ENCODE measurements around the gene ARFGAP1. TPM values are rescaled to one million over a fixed set of nuclear protein-coding genes. Genes with fewer than 3 reads are reported as not detected.

ARFGAP1 gene
- total RNA-seq, 1 donor from 2014 or later = 47.1 TPM

DNA sequence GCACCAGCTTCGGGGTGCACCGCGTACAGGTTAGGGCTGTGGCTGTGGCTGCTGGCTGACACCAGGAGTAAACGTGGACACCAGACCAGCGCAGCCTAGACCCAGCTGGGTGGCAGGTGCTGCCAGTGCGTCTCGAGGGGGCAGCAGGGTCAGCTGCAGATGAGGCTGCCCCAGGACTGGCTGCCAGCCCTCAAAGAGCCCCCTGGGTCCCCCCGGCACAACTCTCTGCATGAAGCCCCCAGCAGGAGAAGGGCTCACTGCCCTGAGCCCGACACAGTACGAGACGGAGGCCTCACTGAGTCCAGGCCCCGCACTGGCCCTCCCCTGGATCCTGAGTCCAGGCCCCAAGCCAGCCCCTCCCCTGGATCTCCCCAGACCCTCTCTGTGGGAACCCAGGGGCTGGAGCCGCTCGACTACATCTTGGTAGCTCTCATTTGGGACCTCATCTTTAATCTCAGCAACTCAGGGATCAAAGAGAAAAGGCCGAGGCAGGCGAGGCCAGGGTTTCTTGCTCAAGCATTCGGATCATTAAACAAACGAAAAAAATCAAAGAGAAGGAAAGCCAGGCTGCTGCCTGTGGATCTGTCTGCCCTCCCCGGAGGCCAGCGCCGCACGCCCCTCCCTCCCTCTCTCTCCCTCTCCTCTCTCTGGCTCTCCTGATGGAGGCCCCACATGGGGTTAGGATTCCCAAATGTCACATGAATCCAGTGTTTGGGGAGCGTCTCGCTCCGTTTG, 11.4 kb upstream of the ARFGAP1 start:
- peak; percentile 68 for DNase-seq

DNA sequence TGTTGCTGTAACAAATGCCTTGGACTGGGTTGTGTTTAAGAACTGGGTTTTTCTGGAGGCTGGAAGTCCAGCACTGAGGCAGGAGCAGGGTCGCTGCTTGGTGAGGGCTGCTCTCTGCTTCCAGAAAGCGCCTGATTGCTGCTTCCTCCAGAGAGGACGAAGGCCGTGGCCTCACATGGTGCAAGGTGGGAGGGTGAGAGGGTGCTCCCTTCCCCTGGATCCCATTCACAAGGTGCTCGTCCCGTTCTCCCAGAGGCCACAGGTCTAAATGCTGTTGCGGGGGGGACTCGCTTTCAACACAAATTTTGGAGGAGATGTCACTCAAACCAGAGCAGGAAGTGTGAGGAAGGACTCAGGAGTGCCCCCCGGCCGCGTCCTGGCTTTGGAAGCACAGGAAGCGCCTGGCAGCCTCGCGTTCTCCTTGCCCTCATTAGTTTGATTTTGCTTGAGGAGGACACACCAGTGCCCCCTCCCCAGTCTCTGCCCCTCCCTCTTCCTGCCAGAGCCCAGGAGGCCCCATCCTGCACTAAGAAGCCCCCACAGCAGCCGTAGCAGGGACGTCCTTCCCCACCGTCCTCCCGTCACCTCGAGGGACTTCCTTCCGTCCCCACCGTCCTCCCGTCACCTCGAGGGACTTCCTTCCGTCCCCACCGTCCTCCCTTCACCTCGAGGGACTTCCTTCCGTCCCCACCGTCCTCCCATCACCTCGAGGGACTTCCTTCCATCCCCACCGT, 10.7 kb upstream of the ARFGAP1 start:
- DNase-seq = no peak

DNA sequence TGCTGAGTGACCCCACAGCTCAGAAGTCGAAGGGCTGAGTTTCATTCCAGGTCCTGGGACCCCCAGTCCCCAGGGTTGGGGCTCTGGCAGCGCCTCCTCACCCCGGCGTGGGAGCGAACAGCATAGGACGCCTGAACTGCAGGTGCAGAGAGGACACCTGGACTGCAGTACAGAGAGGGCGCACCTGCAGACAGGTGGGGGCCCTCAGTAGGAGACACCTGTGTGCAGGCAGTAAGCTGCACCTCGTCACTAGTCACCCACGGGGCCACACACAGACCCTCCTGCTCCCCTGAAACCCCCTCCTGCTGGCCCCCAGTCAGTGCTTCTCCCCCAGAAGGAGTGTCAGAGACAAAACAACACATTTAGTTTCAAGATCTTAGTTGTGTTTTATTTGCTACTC, 9.8 kb upstream of the ARFGAP1 start:
- DNase-seq = no peak

DNA sequence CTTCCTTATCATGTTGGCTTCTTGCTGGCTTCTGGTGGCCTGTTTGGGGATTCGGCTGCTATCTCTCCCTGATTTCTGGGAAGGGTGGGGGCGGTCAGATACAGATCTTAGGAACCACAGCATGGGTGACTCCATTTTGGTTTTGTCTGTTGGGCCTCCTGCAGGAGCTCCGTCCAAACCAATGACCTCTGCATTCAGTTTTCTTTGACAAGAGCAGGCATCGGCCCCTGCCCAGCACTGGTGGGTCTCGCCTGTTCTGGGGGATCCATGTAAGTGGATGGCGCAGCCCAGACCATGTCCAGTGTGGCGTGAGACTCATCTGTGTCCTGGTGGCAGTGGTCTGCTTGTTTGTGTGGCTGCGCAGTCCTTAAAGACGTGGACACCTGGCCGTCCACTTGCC, 8.6 kb upstream of the ARFGAP1 start:
- DNase-seq = no peak

DNA sequence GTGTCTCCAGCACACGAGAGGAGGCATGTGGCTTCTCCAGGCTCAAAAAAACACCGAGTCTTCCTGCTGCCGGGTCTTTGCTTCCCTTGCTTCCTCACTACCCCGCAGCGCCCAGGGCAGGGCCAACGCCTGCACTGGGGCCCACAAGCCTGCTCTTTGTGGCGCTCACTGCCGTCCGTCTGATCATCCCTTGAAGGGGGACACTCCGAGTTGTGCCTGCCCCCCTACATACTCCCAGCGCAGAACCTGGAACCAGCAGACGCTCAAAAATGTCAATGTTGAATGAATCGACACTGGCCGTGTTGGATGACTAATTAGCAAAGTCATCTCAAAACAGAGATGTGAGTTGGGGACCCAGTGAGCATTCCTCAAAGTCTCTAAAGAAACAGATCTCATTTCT, 8.1 kb upstream of the ARFGAP1 start:
- peak; percentile 76 for DNase-seq

DNA sequence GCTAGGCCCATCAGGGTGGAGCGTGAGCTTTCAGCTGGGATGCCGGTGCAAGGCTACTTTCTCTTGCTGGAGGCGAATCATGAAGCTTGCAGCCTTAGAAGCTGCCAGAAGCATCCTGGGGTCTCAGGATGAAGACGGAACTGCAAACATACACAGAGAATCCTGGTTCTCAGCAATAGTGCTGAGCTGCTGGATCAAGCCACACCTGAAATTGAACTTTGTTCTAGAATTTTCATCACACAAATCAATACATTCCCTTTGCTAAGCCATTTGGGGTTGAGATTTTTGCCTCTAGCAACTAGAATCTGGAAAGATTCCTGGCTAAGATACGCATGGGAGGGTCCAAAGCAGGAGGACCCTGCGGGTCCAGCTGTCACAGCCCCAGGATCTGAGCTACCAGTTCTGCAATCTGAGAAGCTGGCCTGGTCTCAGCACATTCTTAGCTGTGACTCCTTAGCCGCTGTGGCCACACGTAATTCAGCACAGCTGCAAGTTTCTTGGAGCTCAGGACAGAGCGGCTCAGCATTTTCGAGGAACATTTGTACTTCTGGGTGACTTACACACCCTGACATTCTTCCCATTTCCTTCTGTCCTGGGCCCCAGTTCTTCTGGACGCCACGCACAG, 6.6 kb upstream of the ARFGAP1 start:
- DNase-seq = peak; percentile 95

DNA sequence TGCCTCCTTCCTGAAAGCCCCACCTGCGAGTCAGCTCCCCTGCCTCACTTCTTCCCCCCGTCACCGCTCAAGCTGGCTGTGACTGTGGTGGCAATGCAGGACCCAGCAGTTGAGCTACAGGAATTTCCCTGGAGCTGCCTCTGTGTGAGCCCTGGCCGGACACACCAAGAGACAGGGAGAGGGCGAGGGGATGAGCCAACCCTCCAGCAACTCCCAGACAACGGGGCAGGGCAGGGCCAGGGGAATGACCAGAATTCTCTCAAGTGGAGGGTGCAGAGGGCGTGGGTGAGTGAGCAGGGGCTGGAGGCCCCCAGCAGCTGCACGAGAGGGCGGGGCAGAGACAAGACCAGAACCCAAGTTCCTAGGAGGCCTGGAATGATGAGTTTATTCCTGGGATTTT, 4.9 kb upstream of the ARFGAP1 start:
- peak; percentile 76 for DNase-seq

DNA sequence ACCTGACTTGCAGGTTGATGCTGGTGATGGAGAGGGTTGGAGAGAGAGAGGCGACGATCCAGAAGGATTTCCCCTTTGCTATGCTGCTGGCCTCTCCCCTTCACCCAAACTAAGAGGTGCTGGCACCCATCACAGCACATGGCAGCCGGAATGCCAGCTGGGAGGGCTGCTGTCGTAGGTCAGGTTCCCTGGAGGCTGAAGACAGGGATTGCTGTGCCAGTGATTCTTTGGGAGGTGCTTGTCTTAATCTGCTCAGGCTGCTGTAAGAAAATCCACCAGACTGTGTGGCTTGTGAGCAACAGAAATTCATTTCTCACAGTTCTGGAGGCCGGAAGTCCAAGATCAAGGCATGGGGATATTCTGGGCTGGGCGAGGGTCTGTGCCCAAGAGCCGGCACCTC, 4.4 kb upstream of the ARFGAP1 start:
- DNase-seq = no peak

DNA sequence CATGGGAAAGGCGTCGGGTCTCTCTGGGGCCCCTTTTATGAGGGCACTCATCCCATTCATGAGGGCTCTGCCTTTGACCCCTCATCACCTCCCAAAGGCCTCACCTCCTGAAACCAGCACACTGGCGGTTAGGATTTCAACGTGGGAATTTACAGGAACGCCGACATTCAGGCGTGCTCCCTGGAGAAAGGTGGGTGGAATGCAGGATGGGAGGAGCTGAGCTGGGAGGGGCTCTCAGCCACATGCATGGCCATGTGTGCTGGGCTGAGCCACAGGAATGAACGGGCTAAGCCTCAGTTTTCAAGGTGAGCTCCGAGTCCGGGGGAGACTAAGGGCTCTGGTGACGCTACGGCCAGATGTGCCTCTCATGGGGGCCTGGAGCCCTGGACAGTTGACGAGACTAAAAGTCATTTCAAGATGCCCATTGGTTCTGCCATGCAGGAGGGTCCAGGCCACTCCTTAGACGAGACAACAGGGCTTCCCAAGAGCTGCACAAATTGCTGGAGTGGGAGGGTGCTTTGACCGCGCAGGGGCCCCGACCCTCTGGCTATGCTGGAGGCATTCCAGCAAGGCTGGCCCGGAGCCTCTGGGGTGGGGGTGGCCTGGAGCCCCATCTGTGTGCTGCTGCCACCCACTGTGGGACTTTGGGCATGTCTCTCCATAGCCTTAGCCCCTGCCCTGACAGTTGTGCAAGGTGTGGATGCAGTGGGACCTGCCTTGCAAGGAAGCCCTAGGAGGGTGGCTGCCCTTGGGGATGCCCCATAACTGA, 3.8 kb upstream of the ARFGAP1 start:
- no peak for DNase-seq

DNA sequence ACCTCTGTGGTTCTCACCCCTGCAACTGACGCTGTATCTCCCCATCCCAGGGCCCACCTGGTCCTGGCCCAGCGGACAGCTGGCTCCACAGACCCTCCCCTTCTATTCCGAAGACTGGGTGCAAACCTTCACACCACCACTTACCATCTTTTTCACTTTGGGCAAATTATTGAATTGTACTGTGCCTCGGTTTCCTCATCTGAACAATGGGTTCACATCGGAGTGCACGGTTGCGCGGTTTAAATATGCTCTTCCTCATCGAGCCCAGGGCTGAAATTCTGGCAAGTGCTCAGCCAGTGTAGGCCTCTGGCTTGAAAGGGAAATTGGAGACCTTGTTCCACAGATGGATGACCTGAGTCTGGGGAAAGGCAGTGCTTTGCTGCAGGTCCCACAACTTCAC, 2.9 kb upstream of the ARFGAP1 start:
- DNase-seq = no peak

DNA sequence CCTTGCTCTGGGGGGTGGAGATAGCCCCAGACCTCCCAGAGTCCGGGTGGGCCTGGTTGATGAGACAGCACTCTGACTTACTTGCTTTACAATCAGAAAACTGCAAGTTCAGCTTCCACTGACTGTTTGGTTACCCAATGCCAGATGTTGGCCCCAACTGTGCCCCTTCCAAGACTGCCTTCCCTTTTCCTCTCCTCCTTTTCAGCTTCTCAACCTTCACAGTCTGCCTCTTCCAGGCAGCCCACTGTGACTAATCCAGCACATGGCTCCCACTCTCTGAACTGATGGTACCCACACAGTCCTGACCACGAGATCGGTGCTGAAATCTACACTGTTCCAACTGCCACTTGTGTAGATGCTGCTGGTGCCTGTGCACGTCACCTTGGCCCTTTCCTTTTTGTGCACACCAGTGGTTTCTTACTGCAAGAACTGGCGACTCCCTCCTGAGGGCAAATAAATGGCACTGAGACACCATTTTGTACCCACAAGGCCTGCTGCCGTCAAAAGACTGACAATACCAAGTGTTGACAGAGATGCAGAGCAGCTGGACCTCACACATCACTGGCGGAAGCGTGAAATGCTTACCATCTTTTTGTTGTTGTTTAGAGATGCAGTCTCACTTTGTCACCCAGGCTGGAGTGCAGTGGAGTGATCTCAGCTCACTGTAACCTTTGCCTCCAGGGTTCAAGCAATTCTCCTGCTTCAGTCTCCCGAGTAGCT, 1.8 kb upstream of the ARFGAP1 start:
- DNase-seq = no peak

DNA sequence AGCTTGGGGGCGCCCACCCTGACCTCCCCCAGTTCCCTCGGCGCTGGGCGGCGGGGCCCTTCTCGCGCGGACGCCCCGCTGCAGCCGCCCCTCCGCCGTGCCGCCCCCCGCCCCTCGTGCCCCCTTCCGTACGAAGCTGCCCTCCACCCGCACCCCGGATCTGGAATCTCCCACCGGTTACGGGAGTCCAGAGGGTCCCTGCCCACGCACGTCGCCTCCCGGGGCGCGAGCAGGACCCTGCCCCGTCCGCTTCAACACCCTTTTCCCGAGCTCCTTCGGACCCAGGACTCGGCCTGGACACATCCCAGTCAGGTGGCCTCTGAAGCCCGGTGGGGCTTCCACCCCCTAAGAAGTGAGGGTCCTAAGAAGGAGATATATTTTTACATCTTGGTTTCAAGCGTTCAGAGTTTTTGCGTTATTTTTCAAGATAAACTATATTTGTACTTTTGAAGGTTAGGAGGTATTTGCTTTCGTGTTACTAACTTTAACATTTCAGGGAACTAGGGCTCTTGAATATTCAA, 506 bp downstream of the ARFGAP1 start:
- DNase-seq = no peak

DNA sequence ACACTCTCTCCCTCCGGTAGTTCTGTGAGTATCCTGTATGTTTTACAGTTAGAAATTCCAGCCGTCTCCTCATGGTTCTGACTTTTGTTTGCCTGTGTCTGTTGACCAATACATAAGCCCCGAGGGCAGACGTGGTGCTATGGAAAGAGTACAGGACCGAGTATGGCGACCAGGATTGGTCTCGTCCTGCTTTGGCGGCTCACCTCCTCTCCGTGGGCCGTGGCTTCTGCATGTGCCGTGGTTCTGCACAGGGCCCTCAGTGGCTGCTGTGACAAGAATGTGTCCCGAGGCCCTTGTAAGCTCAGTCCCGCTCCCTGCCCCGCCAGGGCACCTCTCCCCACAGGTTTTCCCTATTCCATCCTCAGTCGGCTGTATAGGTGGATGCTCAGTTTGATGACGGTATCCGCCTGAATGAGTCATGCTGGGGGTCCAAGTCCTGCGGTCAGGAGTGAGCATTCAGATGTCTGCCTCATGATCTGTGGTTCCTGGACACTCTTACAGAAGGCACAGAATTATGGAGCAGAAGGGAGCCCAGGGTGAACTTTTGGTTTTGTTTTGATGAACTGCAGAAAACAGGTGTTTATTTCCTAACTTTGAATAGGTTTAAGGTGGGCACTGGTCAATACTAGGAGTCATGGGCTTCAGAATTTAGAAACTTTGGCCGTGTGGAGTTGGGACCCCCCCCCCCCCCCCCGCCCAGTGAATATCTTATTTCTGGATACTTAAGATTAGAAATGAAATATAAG, 1.2 kb downstream of the ARFGAP1 start:
- no peak for DNase-seq

DNA sequence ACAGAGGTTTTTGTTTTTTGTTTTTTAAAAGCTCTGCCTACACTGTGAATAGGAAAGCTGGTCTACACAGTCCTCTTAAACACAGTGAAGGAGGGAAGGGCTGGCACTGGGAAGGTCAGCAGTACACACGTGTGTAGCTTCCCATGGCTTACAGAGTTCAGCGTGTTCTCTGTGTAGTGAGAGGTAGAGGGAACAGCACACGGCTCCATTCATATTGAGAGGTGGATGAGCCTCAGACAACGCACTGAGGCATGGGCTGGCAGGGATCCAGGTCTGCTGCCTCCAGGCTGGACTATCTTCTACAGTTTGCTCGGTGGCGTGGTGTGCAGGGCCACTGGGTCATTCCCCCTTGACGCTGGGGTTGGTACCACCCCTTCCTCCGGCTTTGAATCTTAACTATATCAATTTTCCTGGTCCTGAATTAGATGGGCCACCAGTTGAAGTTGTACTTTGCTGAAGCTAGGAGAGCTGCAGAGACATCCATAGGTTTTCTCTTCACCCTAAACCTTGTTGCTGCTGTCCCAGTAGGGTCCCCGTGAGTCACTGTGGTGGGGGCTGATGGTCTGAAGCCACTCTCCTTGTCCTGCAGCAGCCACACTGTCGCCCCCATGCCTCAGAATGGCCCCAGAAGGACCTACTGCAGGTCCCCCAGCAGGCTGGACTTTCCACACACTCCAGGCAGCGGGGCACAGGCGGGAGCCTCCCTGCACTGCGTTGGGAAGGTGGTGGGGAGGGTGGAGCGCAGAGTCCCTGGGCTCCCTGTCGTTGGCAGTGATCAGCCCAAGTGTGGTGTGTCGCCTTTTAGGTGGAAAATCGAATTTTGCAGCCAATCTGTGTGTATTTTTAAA, 2.0 kb downstream of the ARFGAP1 start:
- no peak for DNase-seq

DNA sequence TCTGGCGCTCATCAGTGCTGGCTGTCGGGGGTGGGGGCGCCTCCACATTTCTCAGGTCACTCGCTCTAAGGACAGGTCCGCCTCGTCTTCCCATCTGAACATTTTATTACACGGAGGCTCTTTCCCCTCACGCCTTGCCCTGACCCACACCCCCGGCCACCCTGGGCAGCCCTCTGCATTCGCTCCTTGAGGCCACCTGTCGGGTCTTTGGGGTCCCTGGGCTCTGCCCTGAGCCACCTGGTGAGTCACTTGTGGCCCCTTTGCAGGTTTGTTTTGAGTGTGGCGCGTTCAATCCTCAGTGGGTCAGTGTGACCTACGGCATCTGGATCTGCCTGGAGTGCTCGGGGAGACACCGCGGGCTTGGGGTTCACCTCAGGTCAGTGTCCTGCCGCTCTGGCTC, 3.2 kb downstream of the ARFGAP1 start:
- no peak for DNase-seq

DNA sequence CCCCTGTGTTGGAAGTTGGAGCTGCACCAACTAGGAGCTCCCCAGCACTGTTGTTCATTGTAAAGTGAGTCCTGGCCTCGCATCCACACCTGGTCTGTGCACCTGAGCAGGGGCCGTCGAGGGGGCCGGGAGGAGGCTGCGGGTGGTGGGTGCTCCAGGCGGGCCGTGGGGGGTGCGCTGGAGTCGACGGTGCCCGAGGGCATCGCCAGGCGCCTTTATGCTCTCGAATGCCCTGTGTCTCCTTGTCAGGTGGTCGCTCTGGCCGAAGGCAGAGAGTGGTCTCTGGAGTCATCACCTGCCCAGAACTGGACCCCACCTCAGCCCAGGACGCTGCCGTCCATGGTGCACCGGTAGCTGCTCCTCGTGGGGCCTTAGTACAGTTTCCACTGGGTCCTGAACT, 4.3 kb downstream of the ARFGAP1 start:
- no peak for DNase-seq

DNA sequence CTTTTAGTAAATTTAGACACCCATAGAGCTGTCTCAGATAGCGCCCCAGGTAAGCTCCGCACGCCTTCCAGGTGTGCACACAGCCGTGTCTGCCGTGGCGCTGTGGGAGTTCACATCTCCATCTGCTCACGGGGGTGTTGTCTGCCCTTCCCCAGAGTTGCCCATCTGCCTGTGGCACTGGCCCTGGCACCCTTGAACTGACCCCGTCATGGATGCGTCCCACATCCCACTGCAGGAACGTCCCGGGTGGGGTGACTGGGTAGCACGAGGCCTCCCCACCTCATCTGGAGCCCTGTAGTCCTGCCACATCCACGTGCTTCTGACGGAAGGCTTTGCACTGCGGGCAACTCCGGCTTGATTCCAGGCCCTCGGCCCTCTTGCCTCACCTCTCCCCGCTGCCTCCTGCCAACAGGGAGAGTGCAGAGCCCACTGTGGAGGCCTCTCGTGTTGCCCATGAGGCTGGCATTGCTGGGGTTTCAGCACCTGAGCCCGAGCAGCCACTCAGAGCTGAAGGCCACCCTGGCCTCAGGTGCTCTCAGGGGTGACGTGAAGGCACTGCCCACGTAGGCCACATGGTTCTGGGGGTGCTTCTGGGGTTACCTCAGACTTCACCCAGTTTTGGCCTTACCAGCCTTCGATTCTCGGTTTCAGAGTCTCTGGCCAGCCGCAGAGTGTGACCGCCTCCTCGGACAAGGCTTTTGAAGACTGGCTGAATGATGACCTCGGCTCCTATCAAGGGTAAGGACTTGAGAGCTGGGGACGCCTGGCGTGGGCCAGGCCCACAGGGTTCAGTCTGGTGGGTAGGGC, 5.1 kb downstream of the ARFGAP1 start:
- no peak for DNase-seq

DNA sequence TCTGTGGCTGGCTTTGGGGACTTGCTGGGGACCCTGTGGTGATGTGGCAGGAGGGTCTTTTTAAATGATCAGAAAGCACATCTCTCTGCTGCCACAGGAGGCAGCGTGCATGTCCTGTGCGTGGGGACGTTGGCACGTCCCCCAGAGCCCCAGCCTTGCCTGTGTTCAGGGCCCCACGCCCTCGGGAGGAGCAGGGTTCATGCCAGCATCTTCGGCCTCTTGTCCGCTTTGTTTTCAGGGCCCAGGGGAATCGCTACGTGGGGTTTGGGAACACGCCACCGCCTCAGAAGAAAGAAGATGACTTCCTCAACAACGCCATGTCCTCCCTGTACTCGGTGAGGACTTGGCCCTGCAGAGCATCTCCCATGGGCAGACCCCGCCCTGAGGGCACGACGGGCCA, 6.0 kb downstream of the ARFGAP1 start:
- no peak for DNase-seq

DNA sequence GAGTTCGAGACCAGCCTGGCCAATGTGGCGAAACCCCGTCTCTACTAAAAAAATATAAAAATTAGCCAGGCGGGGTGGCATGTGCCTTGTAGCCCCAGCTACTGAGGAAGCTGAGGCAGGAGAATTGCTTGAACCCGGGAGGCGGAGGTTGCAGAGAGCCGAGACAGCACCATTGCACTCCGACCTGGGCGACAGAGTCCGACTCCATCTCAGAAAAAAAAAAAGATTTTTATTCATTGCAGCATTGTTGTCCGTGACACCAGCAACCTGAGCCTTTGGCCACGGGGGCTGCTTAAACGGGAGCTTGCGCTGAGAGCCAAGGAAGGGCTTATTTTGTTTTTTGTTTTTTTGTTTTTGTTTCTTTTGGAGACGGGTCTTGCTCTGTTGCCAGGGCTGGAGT, 7.3 kb downstream of the ARFGAP1 start:
- DNase-seq = no peak
